Heart left ventricle (tissue), 13 donors: ENCODE data around the gene SIRT1.

Source experiments
- POLR2A ChIP-seq, 2 donors: fragments of 450-650 bp; IDR thresholded peaks; one replicate each; pipeline ENCODE4 v1.6.1; 2017; ENCODE audit warnings: antibody characterized with exemption in 2 of 2, mild to moderate bottlenecking in 2 of 2, moderate library complexity in 2 of 2
- TF ChIP-seq, protein P1 (sequence below), 12 donors: fragments of 200-600 bp; sonication (generic) in 4 of 12; IDR thresholded peaks; one replicate each; pipeline versions ENCODE4 v1.5.0 to v1.8.0; 2018 to 2022; ENCODE audit warnings: antibody characterized with exemption in 12 of 12, mild to moderate bottlenecking in 5 of 12
- donor health status: ischemic (EF 13 %, LVEDD 7.1; RV severe dilation, severe dysfunction).
- donor health status: DM: no; HTN: yes; CAD: no.
- donor health status: DM: no; HTN: no; CAD: no.
- donor health status: ischemic (EF 25% LVEDD 6.9; RV normal size, moderate dysfunction).
- donor health status: ischemic (EF 25% LVEDD 5.7; RV mildly dilated, moderate dysfunction).
- donor health status: ischemic (EF 35%, LVEDD 5.7; RV mildly dilated, moderate dysfunction).
- donor health status: nonischemic (EF 11% LVEDD 7.7; RV severe dilation, severe dysfunction).
- donor health status: DM: yes; HTN: yes; CAD: no.
- donor health status: PGD.
- donor health status: ischemic (EF 29% LVEDD 5.4; RV normal size, mild dysfunction).
- donor health status: nonischemic (EF 23%, LVEDD 6.1; RV moderate dilation, normal function).

DNA sequence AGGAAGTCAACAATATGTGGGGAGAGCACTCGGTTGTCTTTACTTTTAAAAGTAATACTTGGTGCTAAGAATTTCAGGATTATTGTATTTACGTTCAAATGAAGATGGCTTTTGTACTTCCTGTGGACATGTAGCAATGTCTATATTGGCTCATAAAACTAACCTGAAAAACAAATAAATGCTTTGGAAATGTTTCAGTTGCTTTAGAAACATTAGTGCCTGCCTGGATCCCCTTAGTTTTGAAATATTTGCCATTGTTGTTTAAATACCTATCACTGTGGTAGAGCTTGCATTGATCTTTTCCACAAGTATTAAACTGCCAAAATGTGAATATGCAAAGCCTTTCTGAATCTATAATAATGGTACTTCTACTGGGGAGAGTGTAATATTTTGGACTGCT, 32.7 kb downstream of the SIRT1 start:
- TF ChIP-seq, protein P1, sequence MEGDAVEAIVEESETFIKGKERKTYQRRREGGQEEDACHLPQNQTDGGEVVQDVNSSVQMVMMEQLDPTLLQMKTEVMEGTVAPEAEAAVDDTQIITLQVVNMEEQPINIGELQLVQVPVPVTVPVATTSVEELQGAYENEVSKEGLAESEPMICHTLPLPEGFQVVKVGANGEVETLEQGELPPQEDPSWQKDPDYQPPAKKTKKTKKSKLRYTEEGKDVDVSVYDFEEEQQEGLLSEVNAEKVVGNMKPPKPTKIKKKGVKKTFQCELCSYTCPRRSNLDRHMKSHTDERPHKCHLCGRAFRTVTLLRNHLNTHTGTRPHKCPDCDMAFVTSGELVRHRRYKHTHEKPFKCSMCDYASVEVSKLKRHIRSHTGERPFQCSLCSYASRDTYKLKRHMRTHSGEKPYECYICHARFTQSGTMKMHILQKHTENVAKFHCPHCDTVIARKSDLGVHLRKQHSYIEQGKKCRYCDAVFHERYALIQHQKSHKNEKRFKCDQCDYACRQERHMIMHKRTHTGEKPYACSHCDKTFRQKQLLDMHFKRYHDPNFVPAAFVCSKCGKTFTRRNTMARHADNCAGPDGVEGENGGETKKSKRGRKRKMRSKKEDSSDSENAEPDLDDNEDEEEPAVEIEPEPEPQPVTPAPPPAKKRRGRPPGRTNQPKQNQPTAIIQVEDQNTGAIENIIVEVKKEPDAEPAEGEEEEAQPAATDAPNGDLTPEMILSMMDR (IDR thresholded peaks at IDR 0.05) = no peak
- no peak for TF ChIP-seq POLR2A (IDR thresholded peaks at IDR 0.05)
